Naive thymus-derived CD4-positive, alpha-beta T cell (primary cell): ENCODE results near the gene DEAF1. TPM values are rescaled to one million over a fixed set of nuclear protein-coding genes. Genes with fewer than 3 reads are reported as not detected.
A peak's percentile ranks its signal among the peaks of the same experiment; 100 is the strongest.
"Not testable (repeated sequence)": the region's sequence is repeated elsewhere in the genome, so short reads cannot be mapped to it uniquely, and the experiment has no call there.

Experiments used
- ATAC-seq: fragments of 150-1000 bp; cut with Tn5 transposase; 2 replicates; pipeline ENCODE4 v1.10.0; 2021; ENCODE audit warnings: mild to moderate bottlenecking, moderate library complexity
- CTCF ChIA-PET: fragments of 350-600 bp; sonication (Branson Sonifier 250); formaldehyde crosslinking; loops from one replicate; lab custom pipeline; 2021; ENCODE audit warnings: antibody characterized with exemption; lab: Charles Lee
- POLR2A ChIA-PET: fragments of 350-600 bp; sonication (Branson Sonifier 250); formaldehyde crosslinking; loops from one replicate; lab custom pipeline; 2021; ENCODE audit warnings: antibody characterized with exemption, inconsistent platforms; lab: Charles Lee
- DNase-seq, 9 donors: peaks; one replicate each; pipeline versions ENCODE4 v3.0.0 to v3.0.0-alpha.2; 2020 to 2022; ENCODE audit warnings: mixed read lengths in 1 of 9
- H3K27ac ChIP-seq: one replicate; pipeline ENCODE4 v1.7.0; 2013; ENCODE audit warnings: mild to moderate bottlenecking, low read depth, low read length, moderate library complexity
- H3K27me3 ChIP-seq, 2 donors: one replicate each; pipeline ENCODE4 v1.7.0; 2013; ENCODE audit warnings: low read length in 2 of 2, mild to moderate bottlenecking in 2 of 2, moderate library complexity in 2 of 2; ENCODE audit not compliant: control insufficient read depth in 2 of 2, insufficient read depth in 2 of 2
- H3K36me3 ChIP-seq, 3 experiments: 1 replicate in 2 of 3; 2 replicates in 1 of 3; pipeline ENCODE4 v1.7.0; 2013; ENCODE audit warnings: low read length in 3 of 3, mild to moderate bottlenecking in 3 of 3, moderate library complexity in 1 of 3; ENCODE audit not compliant: insufficient read depth in 3 of 3, control insufficient read depth in 2 of 3
- H3K4me1 ChIP-seq, 2 donors: one replicate each; pipeline ENCODE4 v1.7.0; 2013; ENCODE audit warnings: low read length in 2 of 2, mild to moderate bottlenecking in 2 of 2, moderate library complexity in 1 of 2; ENCODE audit not compliant: control insufficient read depth in 2 of 2, insufficient read depth in 2 of 2
- H3K4me3 ChIP-seq: 2 replicates; pipeline ENCODE4 v1.7.0; 2013; ENCODE audit warnings: mild to moderate bottlenecking, low read length
- H3K9me3 ChIP-seq, 3 experiments: 1 replicate in 2 of 3; 2 replicates in 1 of 3; pipeline ENCODE4 v1.7.0; 2013; ENCODE audit warnings: low read length in 3 of 3; ENCODE audit not compliant: control insufficient read depth in 2 of 3
- H3K27ac Mint-ChIP-seq, 9 donors: one replicate each; pipeline ENCODE4 v1.8.0; 2020 to 2022; ENCODE audit warnings: mixed read lengths in 9 of 9, mild to moderate bottlenecking in 8 of 9, moderate library complexity in 5 of 9, inconsistent platforms in 2 of 9
- H3K27me3 Mint-ChIP-seq, 5 donors: one replicate each; pipeline ENCODE4 v1.8.0; 2021 to 2022; ENCODE audit warnings: mixed read lengths in 5 of 5, mild to moderate bottlenecking in 1 of 5
- H3K36me3 Mint-ChIP-seq, 5 donors: one replicate each; pipeline ENCODE4 v1.8.0; 2020 to 2022; ENCODE audit warnings: mixed read lengths in 5 of 5, mild to moderate bottlenecking in 3 of 5, inconsistent platforms in 1 of 5
- H3K4me1 Mint-ChIP-seq, 7 donors: one replicate each; pipeline ENCODE4 v1.8.0; 2020 to 2022; ENCODE audit warnings: mixed read lengths in 7 of 7, mild to moderate bottlenecking in 3 of 7, inconsistent platforms in 1 of 7
- H3K4me3 Mint-ChIP-seq, 10 donors: one replicate each; pipeline ENCODE4 v1.8.0; 2020 to 2022; ENCODE audit warnings: mild to moderate bottlenecking in 10 of 10, mixed read lengths in 10 of 10, moderate library complexity in 6 of 10, inconsistent platforms in 2 of 10
- H3K9me3 Mint-ChIP-seq, 11 donors: one replicate each; pipeline ENCODE4 v1.8.0; 2020 to 2022; ENCODE audit warnings: mixed read lengths in 11 of 11, mild to moderate bottlenecking in 4 of 11, inconsistent platforms in 1 of 11, moderate library complexity in 1 of 11
- intact Hi-C, 2 donors: fragments of 100-400 bp; cut with micrococcal nuclease; formaldehyde crosslinking; loops; one replicate each; pipeline ENCODE4 v1.15.1; 2023
- polyA plus RNA-seq, 2 donors: library from polyadenylated mRNA; unstranded; fragments of 300-500 nt; fragmentation: Illumina TruSeq; gene quantifications; one replicate each; pipeline ENCODE4 v1.2.3, GENCODE V29; 2021
- total RNA-seq, 6 experiments: library from RNA in 5 of 6; stranded (reverse) in 5 of 6; gene quantifications; 1 replicate in 5 of 6; 2 replicates in 1 of 6; pipeline ENCODE4 v1.2.3 and lab custom pipeline; 2021 to 2026

DEAF1 gene
- total and polyA plus RNA-seq, 7 experiments from 2014 or later: 33.0 to 117 (median 54.2) TPM

- peaks cover 0 to 35% (median 4%) of the 10 kb centered on the region in 3 experiments for H3K36me3 ChIP-seq
- Mint-ChIP-seq H3K4me1 (peaks cover 0 to 3% (median 0%) of the 10 kb centered on the region in 7 donors), H3K4me3 (no peak overlapping the region), H3K36me3 (peaks cover 0 to 28% (median 8%) of the 10 kb centered on the region in 5 donors), H3K9me3 (no peaks in the 10 kb centered on the region), H3K27ac (no peak overlapping the region), H3K27me3 (no peaks in the 10 kb centered on the region)
- DNase-seq (no peak), ATAC-seq (no peak)
- ChIA-PET POLR2A (no interaction called here), CTCF (no interaction called here)
- H3K27ac ChIP-seq: no peak overlapping the region
- no peak overlapping the region for H3K4me3 ChIP-seq
- H3K9me3 ChIP-seq: no peaks in the 10 kb centered on the region
- intact Hi-C loops: no loop called here
- no peaks in the 10 kb centered on the region for H3K4me1 ChIP-seq
- no peaks in the 10 kb centered on the region for H3K27me3 ChIP-seq
These were observed 41.2 kb downstream of the DEAF1 start for GRCh38 chr11:653837-654236.

GRCh38 chr11:653136-653535 lies 41.9 kb downstream of the DEAF1 start:
- H3K27me3 ChIP-seq, POLR2A ChIA-PET, ATAC-seq: not testable (repeated sequence)

GRCh38 chr11:650482-650881 lies 44.5 kb downstream of the DEAF1 start:
- H3K36me3 ChIP-seq: peaks cover 0 to 23% (median 4%) of the 10 kb centered on the region in 3 experiments

More at GRCh38 chr11:653136-653535, 41.9 kb downstream of the DEAF1 start:
- peak overlapping the region in 1 of 9 donors; percentile 13 for H3K27ac Mint-ChIP-seq
- H3K27me3 Mint-ChIP-seq, H3K4me3 Mint-ChIP-seq, H3K9me3 ChIP-seq, H3K4me1 ChIP-seq, H3K4me3 ChIP-seq, DNase-seq, CTCF ChIA-PET, H3K9me3 Mint-ChIP-seq, H3K27ac ChIP-seq, H3K4me1 Mint-ChIP-seq, intact Hi-C loops: not testable (repeated sequence)
- H3K36me3 Mint-ChIP-seq: peaks cover 0 to 24% (median 8%) of the 10 kb centered on the region in 5 donors
- peaks cover 0 to 29% (median 4%) of the 10 kb centered on the region in 3 experiments for H3K36me3 ChIP-seq

GRCh38 chr11:647672-648158 lies 47.3 kb downstream of the DEAF1 start:
- H3K9me3 Mint-ChIP-seq, H3K4me1 Mint-ChIP-seq, H3K4me1 ChIP-seq, H3K4me3 ChIP-seq, CTCF ChIA-PET, ATAC-seq, intact Hi-C loops, H3K9me3 ChIP-seq, H3K27me3 ChIP-seq, H3K4me3 Mint-ChIP-seq, H3K27me3 Mint-ChIP-seq, DNase-seq, H3K27ac ChIP-seq: not testable (repeated sequence)
- H3K36me3 Mint-ChIP-seq: peaks cover 0 to 15% (median 8%) of the 10 kb centered on the region in 5 donors
- POLR2A ChIA-PET: interaction anchor here (0.7 kb wide), 1 partner anchor 112 kb away, joined by 6 read pairs; the partner anchor contains the start of gene HRAS
- peaks cover 0 to 21% (median 3%) of the 10 kb centered on the region in 3 experiments for H3K36me3 ChIP-seq
- peak overlapping the region in 1 of 9 donors; percentile 52 for H3K27ac Mint-ChIP-seq

More at GRCh38 chr11:650482-650881, 44.5 kb downstream of the DEAF1 start:
- Histone ChIP-seq H3K27ac (no peak overlapping the region), H3K9me3 (no peaks in the 10 kb centered on the region), H3K27me3 (no peaks in the 10 kb centered on the region), H3K4me3 (no peak overlapping the region), H3K4me1 (no peaks in the 10 kb centered on the region)
- peaks cover 0 to 20% (median 9%) of the 10 kb centered on the region in 5 donors for H3K36me3 Mint-ChIP-seq
- peaks cover 0 to 4% (median 0%) of the 10 kb centered on the region in 7 donors for H3K4me1 Mint-ChIP-seq
- intact Hi-C loops: no loop called here
- no peaks in the 10 kb centered on the region for H3K9me3 Mint-ChIP-seq
- no peaks in the 10 kb centered on the region for H3K27me3 Mint-ChIP-seq
- DNase-seq: no peak
- CTCF ChIA-PET: no interaction called here
- H3K4me3 Mint-ChIP-seq: no peak overlapping the region
- H3K27ac Mint-ChIP-seq: no peak overlapping the region
- no peak for ATAC-seq
- POLR2A ChIA-PET: no interaction called here

DNA sequence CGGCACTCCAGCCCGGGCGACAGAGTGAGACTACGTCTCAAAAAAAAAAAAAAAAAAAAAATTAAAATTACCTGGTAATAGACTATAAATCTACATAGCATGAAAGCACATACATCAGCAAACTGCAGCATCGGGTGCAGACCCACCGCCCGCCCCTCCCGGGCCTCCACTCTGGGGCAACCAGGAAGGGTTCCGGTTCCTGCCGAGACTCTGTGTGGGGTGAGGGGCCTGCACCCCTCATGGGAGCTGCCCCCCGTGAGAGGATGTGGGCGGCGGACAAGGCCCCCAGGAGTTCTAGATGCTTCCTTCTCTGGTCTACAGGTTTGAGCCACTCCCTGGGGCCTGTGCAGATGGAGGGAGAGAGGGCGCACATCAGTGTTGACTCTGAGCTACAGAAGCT lies 48.8 kb downstream of the DEAF1 start:
- no peaks in the 10 kb centered on the region for H3K9me3 Mint-ChIP-seq
- no peak overlapping the region for H3K4me3 Mint-ChIP-seq
- H3K27me3 Mint-ChIP-seq: no peaks in the 10 kb centered on the region
- peaks cover 0 to 6% (median 0%) of the 10 kb centered on the region in 7 donors for H3K4me1 Mint-ChIP-seq
- intact Hi-C loops: no loop called here
- H3K36me3 Mint-ChIP-seq: peaks cover 0 to 8% (median 1%) of the 10 kb centered on the region in 5 donors
- H3K27me3 ChIP-seq: no peaks in the 10 kb centered on the region
- DNase-seq (no peak), ATAC-seq (no peak)
- H3K9me3 ChIP-seq: no peaks in the 10 kb centered on the region
- peaks cover 0 to 15% (median 3%) of the 10 kb centered on the region in 3 experiments for H3K36me3 ChIP-seq
- H3K27ac ChIP-seq: no peak overlapping the region
- CTCF ChIA-PET: no interaction called here
- POLR2A ChIA-PET: interaction anchor here (0.5 kb wide), 1 partner anchor 50 kb away, joined by 3 read pairs; no protein-coding TSS in a partner anchor
- H3K27ac Mint-ChIP-seq: no peak overlapping the region
- no peak overlapping the region for H3K4me3 ChIP-seq
- no peaks in the 10 kb centered on the region for H3K4me1 ChIP-seq

DNA sequence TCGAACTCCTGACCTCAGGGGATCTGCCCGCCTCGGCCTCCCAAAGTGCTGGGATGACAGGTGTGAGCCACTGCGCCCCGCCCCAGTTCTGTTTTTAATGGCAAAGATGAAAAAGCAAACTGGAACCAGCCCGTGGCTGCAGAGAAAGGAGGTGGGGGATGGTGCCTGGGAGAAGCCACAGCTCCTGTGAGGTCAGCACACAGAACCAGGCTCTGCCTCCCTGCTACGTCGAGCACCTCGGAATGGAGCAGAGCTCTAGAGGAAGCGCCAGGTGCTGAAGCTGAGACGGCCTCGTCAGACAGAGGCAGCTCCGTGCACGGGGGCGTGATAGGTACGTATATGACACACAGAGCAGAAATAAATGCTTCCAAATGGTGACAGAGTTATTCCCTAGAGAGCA lies 49.5 kb downstream of the DEAF1 start:
- Histone ChIP-seq H3K4me1 (no peaks in the 10 kb centered on the region), H3K9me3 (no peaks in the 10 kb centered on the region), H3K36me3 (peaks cover 0 to 15% (median 3%) of the 10 kb centered on the region in 3 experiments), H3K27me3 (no peaks in the 10 kb centered on the region), H3K27ac (no peak overlapping the region), H3K4me3 (no peak overlapping the region)
- Mint-ChIP-seq H3K4me3 (no peak overlapping the region), H3K27me3 (peaks cover 0 to 2% (median 0%) of the 10 kb centered on the region in 5 donors), H3K27ac (peak overlapping the region in 1 of 9 donors; percentile 36), H3K9me3 (no peaks in the 10 kb centered on the region), H3K36me3 (peaks cover 0 to 7% (median 0%) of the 10 kb centered on the region in 5 donors), H3K4me1 (peaks cover 0 to 6% (median under 1%) of the 10 kb centered on the region in 7 donors)
- ChIA-PET POLR2A (no interaction called here), CTCF (no interaction called here)
- intact Hi-C loops: no loop called here
- DNase-seq (no peak), ATAC-seq (no peak)
